ENCODE measurements around the gene MS4A14. TPM values are rescaled to one million over a fixed set of nuclear protein-coding genes. Genes with fewer than 3 reads are reported as not detected.

MS4A14 gene
- total and polyA plus RNA-seq, 2 of the 8 experiments (the other 6 are each of a cell fraction or from before 2014, with no cell fraction given) = not detected

DNA sequence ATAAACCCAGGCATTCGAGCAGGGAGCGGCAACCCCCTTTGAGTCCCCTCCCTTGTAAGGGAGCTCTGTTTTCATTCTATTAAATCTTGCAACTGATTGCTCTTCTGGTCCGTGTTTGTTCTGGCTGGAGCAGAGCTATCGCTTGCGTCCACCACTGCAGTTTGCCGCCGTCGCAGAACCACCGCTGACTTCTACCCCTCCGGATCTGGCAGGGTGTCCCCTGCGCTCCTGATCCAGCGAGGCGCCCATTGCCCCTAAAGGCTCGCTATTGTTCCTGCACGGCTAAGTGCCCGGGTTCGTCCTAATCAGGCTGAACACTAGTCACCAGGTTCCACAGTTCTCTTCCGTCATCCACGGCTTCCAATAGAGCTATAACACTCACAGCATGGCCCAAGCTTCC lies 28.4 kb upstream of the MS4A14 start (continued):
- TF ChIP-seq, protein P1, sequence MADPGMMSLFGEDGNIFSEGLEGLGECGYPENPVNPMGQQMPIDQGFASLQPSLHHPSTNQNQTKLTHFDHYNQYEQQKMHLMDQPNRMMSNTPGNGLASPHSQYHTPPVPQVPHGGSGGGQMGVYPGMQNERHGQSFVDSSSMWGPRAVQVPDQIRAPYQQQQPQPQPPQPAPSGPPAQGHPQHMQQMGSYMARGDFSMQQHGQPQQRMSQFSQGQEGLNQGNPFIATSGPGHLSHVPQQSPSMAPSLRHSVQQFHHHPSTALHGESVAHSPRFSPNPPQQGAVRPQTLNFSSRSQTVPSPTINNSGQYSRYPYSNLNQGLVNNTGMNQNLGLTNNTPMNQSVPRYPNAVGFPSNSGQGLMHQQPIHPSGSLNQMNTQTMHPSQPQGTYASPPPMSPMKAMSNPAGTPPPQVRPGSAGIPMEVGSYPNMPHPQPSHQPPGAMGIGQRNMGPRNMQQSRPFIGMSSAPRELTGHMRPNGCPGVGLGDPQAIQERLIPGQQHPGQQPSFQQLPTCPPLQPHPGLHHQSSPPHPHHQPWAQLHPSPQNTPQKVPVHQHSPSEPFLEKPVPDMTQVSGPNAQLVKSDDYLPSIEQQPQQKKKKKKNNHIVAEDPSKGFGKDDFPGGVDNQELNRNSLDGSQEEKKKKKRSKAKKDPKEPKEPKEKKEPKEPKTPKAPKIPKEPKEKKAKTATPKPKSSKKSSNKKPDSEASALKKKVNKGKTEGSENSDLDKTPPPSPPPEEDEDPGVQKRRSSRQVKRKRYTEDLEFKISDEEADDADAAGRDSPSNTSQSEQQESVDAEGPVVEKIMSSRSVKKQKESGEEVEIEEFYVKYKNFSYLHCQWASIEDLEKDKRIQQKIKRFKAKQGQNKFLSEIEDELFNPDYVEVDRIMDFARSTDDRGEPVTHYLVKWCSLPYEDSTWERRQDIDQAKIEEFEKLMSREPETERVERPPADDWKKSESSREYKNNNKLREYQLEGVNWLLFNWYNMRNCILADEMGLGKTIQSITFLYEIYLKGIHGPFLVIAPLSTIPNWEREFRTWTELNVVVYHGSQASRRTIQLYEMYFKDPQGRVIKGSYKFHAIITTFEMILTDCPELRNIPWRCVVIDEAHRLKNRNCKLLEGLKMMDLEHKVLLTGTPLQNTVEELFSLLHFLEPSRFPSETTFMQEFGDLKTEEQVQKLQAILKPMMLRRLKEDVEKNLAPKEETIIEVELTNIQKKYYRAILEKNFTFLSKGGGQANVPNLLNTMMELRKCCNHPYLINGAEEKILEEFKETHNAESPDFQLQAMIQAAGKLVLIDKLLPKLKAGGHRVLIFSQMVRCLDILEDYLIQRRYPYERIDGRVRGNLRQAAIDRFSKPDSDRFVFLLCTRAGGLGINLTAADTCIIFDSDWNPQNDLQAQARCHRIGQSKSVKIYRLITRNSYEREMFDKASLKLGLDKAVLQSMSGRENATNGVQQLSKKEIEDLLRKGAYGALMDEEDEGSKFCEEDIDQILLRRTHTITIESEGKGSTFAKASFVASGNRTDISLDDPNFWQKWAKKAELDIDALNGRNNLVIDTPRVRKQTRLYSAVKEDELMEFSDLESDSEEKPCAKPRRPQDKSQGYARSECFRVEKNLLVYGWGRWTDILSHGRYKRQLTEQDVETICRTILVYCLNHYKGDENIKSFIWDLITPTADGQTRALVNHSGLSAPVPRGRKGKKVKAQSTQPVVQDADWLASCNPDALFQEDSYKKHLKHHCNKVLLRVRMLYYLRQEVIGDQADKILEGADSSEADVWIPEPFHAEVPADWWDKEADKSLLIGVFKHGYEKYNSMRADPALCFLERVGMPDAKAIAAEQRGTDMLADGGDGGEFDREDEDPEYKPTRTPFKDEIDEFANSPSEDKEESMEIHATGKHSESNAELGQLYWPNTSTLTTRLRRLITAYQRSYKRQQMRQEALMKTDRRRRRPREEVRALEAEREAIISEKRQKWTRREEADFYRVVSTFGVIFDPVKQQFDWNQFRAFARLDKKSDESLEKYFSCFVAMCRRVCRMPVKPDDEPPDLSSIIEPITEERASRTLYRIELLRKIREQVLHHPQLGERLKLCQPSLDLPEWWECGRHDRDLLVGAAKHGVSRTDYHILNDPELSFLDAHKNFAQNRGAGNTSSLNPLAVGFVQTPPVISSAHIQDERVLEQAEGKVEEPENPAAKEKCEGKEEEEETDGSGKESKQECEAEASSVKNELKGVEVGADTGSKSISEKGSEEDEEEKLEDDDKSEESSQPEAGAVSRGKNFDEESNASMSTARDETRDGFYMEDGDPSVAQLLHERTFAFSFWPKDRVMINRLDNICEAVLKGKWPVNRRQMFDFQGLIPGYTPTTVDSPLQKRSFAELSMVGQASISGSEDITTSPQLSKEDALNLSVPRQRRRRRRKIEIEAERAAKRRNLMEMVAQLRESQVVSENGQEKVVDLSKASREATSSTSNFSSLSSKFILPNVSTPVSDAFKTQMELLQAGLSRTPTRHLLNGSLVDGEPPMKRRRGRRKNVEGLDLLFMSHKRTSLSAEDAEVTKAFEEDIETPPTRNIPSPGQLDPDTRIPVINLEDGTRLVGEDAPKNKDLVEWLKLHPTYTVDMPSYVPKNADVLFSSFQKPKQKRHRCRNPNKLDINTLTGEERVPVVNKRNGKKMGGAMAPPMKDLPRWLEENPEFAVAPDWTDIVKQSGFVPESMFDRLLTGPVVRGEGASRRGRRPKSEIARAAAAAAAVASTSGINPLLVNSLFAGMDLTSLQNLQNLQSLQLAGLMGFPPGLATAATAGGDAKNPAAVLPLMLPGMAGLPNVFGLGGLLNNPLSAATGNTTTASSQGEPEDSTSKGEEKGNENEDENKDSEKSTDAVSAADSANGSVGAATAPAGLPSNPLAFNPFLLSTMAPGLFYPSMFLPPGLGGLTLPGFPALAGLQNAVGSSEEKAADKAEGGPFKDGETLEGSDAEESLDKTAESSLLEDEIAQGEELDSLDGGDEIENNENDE (IDR thresholded peaks at IDR 0.05; ENCODE audit: insufficient replicate concordance, low read length) = no peak
- TF ChIP-seq YY1 (IDR thresholded peaks at IDR 0.05; ENCODE audit: low read depth, low read length) (no peak), POLR2AphosphoS5 (IDR thresholded peaks at IDR 0.05; ENCODE audit: low read depth, low read length) (no peak)

Measured in H1 (cell line).